Mesodermal cell (in vitro differentiated cells): Measurements from ENCODE around the gene NOTCH1.
"Not testable (repeated sequence)": the region's sequence is repeated elsewhere in the genome, so short reads cannot be mapped to it uniquely, and the experiment has no call there.

Experiments
- H3K27ac ChIP-seq: 2 replicates; pipeline ENCODE4 v1.7.0; 2013; ENCODE audit warnings: mild to moderate bottlenecking, low read depth, low read length, moderate library complexity; ENCODE audit not compliant: severe bottlenecking
- H3K36me3 ChIP-seq: 2 replicates; pipeline ENCODE4 v1.7.1; 2013; ENCODE audit warnings: mild to moderate bottlenecking, low read length, moderate library complexity; ENCODE audit not compliant: control insufficient read depth, insufficient read depth
- H3K4me1 ChIP-seq: one replicate; pipeline ENCODE4 v1.7.1; 2013; ENCODE audit warnings: mild to moderate bottlenecking, low read length; ENCODE audit not compliant: insufficient read depth, control insufficient read depth, poor library complexity, severe bottlenecking
- H3K4me3 ChIP-seq: 2 replicates; pipeline ENCODE4 v1.7.0; 2013; ENCODE audit warnings: low read length, control low read depth, mild to moderate bottlenecking; ENCODE audit not compliant: insufficient read depth, poor library complexity, severe bottlenecking; ENCODE audit errors: extremely low read depth
- H3K9me3 ChIP-seq: 2 replicates; pipeline ENCODE4 v1.7.1; 2013; ENCODE audit warnings: mild to moderate bottlenecking, low read length, moderate library complexity; ENCODE audit not compliant: control insufficient read depth
- whole genome bisulfite sequencing, 2 experiments: methylation state at CpG; one replicate each; pipeline ENCODE4 v1.1.5; 2013; ENCODE audit warnings: missing lambda C conversion rate in 2 of 2; ENCODE audit not compliant: insufficient coverage in 2 of 2; 5-methylcytosine and 5-hydroxymethylcytosine counted together

NOTCH1 gene

GRCh38 chr9:136587145-136587943 is 41.5 kb upstream of the NOTCH1 start:
- H3K9me3 ChIP-seq, result no peaks in the 10 kb centered on the region
- H3K36me3 ChIP-seq, result no peaks in the 10 kb centered on the region
- peak overlapping the region; percentile 2 for H3K4me3 ChIP-seq
- 13 to 17% methylated on average over 26 of the region's 33 CpGs for whole genome bisulfite sequencing, 2 experiments
- H3K27ac ChIP-seq, result peak overlapping the region; percentile 98
- peaks cover 29% of the 10 kb centered on the region for H3K4me1 ChIP-seq

DNA sequence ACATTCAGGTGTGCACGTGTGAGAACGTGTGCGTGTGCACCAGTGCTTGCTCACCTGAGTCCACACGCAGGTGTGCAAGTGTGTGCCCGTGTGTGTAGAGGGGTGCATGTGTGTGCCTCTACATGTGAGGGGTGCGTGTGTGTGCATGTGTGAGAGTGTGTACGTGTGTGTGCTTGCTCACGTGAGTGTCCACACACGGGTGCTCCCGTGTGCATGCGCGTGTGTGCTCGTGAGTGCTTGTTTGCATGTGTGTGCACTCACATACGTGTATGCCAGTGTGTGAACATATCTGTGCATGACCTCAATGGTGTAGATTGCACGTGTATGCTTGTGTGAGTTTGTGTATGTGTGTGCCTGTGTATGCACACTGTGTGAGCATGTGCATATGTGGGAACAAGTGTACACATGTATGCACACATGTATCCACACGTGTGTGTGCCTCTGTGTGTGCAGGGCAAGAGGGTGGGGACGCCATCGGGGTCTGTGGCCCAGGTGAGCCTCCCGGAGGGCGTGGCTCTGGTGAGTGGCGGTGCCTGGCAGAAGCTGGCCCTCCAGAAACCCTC is 40.6 kb upstream of the NOTCH1 start:
- Histone ChIP-seq H3K9me3 (no peaks in the 10 kb centered on the region), H3K36me3 (no peaks in the 10 kb centered on the region), H3K4me1 (peaks cover 29% of the 10 kb centered on the region), H3K27ac (peak overlapping the region; percentile 98), H3K4me3 (no peak overlapping the region)
- 93 to 94% methylated on average over 19 to 21 of the region's 21 CpGs for WGBS, 2 experiments

- WGBS, 2 experiments, result 95 to 96% methylated on average over 7 to 14 of the region's 16 CpGs
- Histone ChIP-seq H3K4me1 (peaks cover 29% of the 10 kb centered on the region), H3K36me3 (no peaks in the 10 kb centered on the region), H3K27ac (no peak overlapping the region), H3K9me3 (no peaks in the 10 kb centered on the region), H3K4me3 (no peak overlapping the region)
Measured at GRCh38 chr9:136585531-136586120, 39.8 kb upstream of the NOTCH1 start.

GRCh38 chr9:136584934-136585333 is 39.1 kb upstream of the NOTCH1 start:
- H3K27ac ChIP-seq, result no peak overlapping the region
- WGBS, 2 experiments, result 61 to 66% methylated on average over 10 of the region's 10 CpGs
- H3K4me1 ChIP-seq, result peaks cover 29% of the 10 kb centered on the region
- H3K9me3 ChIP-seq, result no peaks in the 10 kb centered on the region
- no peak overlapping the region for H3K4me3 ChIP-seq
- H3K36me3 ChIP-seq, result no peaks in the 10 kb centered on the region

DNA sequence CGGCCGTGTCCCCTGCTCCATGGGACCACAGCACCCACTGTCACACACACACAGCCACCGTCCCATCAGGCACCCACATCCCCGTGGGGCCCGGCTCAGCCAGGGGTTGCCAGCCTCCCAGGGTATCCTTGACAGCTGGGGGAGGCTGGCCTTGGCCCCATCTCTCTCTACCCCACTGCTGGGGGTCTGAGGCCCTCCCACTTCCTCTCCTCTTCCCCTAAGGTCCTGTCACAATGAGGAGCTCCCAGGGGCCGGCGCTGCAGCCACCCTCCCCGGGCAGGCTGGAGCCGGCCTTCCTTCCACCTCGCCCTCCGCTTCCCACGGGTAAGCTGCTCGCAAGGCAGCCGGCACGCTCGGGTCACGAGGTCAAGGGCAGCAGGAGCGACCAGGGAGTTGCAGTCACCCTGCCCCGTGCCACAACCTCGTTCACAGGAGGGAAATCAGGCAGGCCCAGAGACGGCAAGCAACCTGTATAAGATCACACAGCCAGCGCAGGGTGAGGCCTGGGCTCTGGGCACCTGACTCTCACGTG is 38.6 kb upstream of the NOTCH1 start:
- Histone ChIP-seq H3K27ac (no peak overlapping the region), H3K36me3 (no peaks in the 10 kb centered on the region), H3K4me1 (peaks cover 29% of the 10 kb centered on the region), H3K4me3 (no peak overlapping the region), H3K9me3 (no peaks in the 10 kb centered on the region)
- WGBS, 2 experiments, result 70 to 74% methylated on average over 18 to 20 of the region's 23 CpGs

- H3K36me3 ChIP-seq, result no peaks in the 10 kb centered on the region
- H3K27ac ChIP-seq, result no peak overlapping the region
- 90 to 93% methylated on average over 11 of the region's 11 CpGs for WGBS, 2 experiments
- H3K4me1 ChIP-seq, result peaks cover 17% of the 10 kb centered on the region
- H3K4me3 ChIP-seq, result no peak overlapping the region
- H3K9me3 ChIP-seq, result no peaks in the 10 kb centered on the region
Measured at GRCh38 chr9:136582977-136583735, 37.3 kb upstream of the NOTCH1 start.

- H3K9me3 ChIP-seq, result no peaks in the 10 kb centered on the region
- WGBS, 2 experiments, result 97% methylated on average over 12 of the region's 12 CpGs
- no peak overlapping the region for H3K27ac ChIP-seq
- H3K4me1 ChIP-seq, result peaks cover 7% of the 10 kb centered on the region
- H3K4me3 ChIP-seq, result no peak overlapping the region
- no peaks in the 10 kb centered on the region for H3K36me3 ChIP-seq
Measured at GRCh38 chr9:136581614-136582447, 36.0 kb upstream of the NOTCH1 start.

DNA sequence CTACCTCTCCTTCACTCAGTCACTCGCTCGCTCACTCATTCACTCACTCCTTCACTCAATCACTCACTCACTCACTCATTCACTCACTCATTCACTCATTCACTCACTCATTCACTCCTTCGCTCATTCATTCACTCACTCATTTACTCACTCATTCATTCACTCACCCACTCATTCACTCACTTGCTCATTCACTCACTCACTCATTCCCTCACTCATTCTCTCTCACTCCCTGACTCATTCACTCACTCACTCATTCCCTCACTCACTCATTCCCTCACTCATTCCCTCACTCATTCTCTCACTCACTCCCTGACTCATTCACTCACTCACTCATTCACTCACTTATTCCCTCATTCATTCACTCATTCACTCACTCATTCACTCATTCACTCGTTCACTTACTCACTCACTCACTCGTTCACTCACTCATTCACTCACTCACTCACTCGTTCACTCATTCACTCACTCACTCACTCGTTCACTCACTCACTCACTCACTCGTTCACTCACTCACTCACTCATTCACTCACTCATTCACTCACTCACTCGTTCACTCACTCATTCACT is 33.9 kb upstream of the NOTCH1 start:
- WGBS, 2 experiments, result 84 to 91% methylated on average over 4 to 5 of the region's 9 CpGs
- H3K27ac ChIP-seq, H3K9me3 ChIP-seq, H3K4me1 ChIP-seq, H3K36me3 ChIP-seq, H3K4me3 ChIP-seq: not testable (repeated sequence)

DNA sequence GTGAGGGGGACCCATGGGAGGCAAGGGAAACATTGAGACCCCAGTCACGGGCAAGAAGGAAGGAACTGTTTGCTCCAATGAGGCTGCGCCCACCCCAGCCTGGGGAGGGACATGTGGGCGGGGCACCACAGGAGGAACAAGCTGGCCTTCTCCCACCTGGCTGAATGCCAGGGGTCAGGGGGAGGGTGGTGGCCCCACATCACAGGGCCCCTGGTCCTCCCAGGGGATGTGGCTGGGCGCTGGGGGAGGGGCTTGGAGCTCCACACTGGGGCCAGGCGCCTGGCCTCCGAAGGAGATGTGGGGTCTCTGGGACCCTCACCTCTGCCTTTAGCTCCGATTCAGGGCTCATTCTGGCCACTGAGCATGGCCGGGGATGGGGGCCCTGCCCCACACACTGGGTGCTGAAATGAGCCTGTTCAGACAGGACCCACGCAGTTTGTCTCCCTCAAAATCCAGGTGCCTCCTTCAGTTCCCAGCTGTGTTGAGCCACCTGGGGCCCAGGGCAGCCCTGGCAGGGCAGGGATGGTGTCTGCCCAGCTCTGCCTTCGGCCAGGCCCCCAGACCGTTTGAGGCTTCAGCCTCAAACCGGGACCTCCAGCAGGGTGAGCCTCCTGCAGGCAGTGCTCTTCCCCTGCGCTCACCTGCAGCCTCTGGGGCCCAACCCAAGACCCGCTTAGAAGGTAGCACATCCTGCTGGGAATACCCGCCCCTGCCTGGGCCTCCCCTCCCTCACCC is 33.2 kb upstream of the NOTCH1 start:
- H3K27ac ChIP-seq, result no peak overlapping the region
- no peak overlapping the region for H3K4me3 ChIP-seq
- H3K9me3 ChIP-seq, result no peaks in the 10 kb centered on the region
- H3K36me3 ChIP-seq, result no peaks in the 10 kb centered on the region
- H3K4me1 ChIP-seq, result peaks cover 8% of the 10 kb centered on the region
- 67 to 70% methylated on average over 14 to 15 of the region's 15 CpGs for WGBS, 2 experiments
